ENCODE results near the gene C19orf53. TPM values are rescaled to one million over a fixed set of nuclear protein-coding genes. Genes with fewer than 3 reads are reported as not detected.

C19orf53 gene
- total and polyA plus RNA-seq, 11 donors, result 79.3 to 435 (median 99.4) TPM

- Histone ChIP-seq H3K9me3 (no peaks in the 10 kb centered on the region), H3K27ac (no peak overlapping the region), H3K4me1 (peaks cover 0 to 19% (median 9%) of the 10 kb centered on the region in 12 donors), H3K27me3 (no peaks in the 10 kb centered on the region), H3K36me3 (peaks cover 2 to 62% (median 56%) of the 10 kb centered on the region in 9 donors), H3K4me3 (no peak overlapping the region)
- TF ChIP-seq POLR2A (IDR thresholded peaks at IDR 0.05) (no peak), CTCF (IDR thresholded peaks at IDR 0.05) (no peak)
- WGBS, 4 donors, result 89 to 94% (median 91%) methylated on average over 28 to 42 of the region's 42 CpGs
- no peak for ATAC-seq
- intact Hi-C loops (cut with DNase I), result no loop called here
- no peak for DNase-seq
Observed at GRCh38 chr19:13762635-13763235, 11.5 kb upstream of the C19orf53 start.

- Histone ChIP-seq H3K36me3 (peaks cover 2 to 58% (median 55%) of the 10 kb centered on the region in 9 donors), H3K4me1 (peaks cover 0 to 19% (median 9%) of the 10 kb centered on the region in 12 donors), H3K27ac (no peak overlapping the region), H3K4me3 (no peak overlapping the region), H3K27me3 (no peaks in the 10 kb centered on the region), H3K9me3 (no peaks in the 10 kb centered on the region)
- intact Hi-C loops (cut with DNase I), result no loop called here
- DNase-seq (no peak), ATAC-seq (no peak)
- WGBS, 4 donors, result 91 to 100% (median 97%) methylated on average over 3 of the region's 3 CpGs
- TF ChIP-seq POLR2A (IDR thresholded peaks at IDR 0.05) (no peak), CTCF (IDR thresholded peaks at IDR 0.05) (no peak)
Observed at GRCh38 chr19:13763265-13763664, 11.0 kb upstream of the C19orf53 start.

GRCh38 chr19:13764101-13764807 lies 10.0 kb upstream of the C19orf53 start, which contains the start of gene MRI1:
MRI1 (plus strand) TSS chr19:13764522; CDS start chr19:13764589, 67 bp downstream.
- 1 to 25% (median 12%) methylated on average over 33 to 67 of the region's 67 CpGs for WGBS, 4 donors

More at GRCh38 chr19:13764101-13764807, 10.0 kb upstream of the C19orf53 start, which contains the start of gene MRI1:
- TF ChIP-seq CTCF (IDR thresholded peaks at IDR 0.05) (no peak), POLR2A (IDR thresholded peaks at IDR 0.05) (peak in 1 of 2 donors; percentile 33)
- Histone ChIP-seq H3K4me3 (peak within 1 kb of the TSS; percentile 66 to 95 (median 76)), H3K9me3 (no peaks in the 10 kb centered on the region), H3K27me3 (no peaks in the 10 kb centered on the region), H3K27ac (peak within 1 kb of the TSS in 11 of 12 donors; percentile 47 to 82 (median 69)), H3K4me1 (peaks cover 0 to 19% (median 9%) of the 10 kb centered on the region in 12 donors), H3K36me3 (peaks cover 0 to 58% (median 55%) of the 10 kb centered on the region in 9 donors)
- peak; percentile 72 to 92 (median 88) for ATAC-seq
- intact Hi-C loops (cut with DNase I), result no loop called here
- DNase-seq, result peak; percentile 78 to 90 (median 87)
